Tibial nerve (tissue), 4 donors: ENCODE measurements around the gene RHOBTB1. TPM values are rescaled to one million over a fixed set of nuclear protein-coding genes. Genes with fewer than 3 reads are reported as not detected.

ENCODE experiments used
- DNase-seq, 2 donors: peaks; one replicate each; pipeline ENCODE4 v3.0.0-alpha.2; 2019; ENCODE audit warnings: low spot score in 2 of 2
- H3K27ac ChIP-seq, 4 donors: fragments of 200-600 bp; sonication (generic) in 3 of 4; one replicate each; pipeline ENCODE4 v1.5.1; 2017 to 2019; ENCODE audit warnings: mild to moderate bottlenecking in 1 of 4
- H3K27me3 ChIP-seq, 2 donors: fragments of 200-600 bp; sonication (generic) in 1 of 2; one replicate each; pipeline versions ENCODE4 v1.5.1 to v1.6.0; 2017 to 2019
- H3K36me3 ChIP-seq, 3 donors: fragments of 200-600 bp; sonication (generic); one replicate each; pipeline ENCODE4 v1.5.1; 2018 to 2019
- H3K4me1 ChIP-seq, 4 donors: fragments of 200-600 bp; sonication (generic) in 3 of 4; one replicate each; pipeline ENCODE4 v1.5.1; 2017 to 2019
- H3K4me3 ChIP-seq, 4 donors: fragments of 200-600 bp; sonication (generic) in 3 of 4; one replicate each; pipeline ENCODE4 v1.5.1; 2017 to 2019; ENCODE audit warnings: mild to moderate bottlenecking in 1 of 4, moderate library complexity in 1 of 4
- H3K9me3 ChIP-seq, 4 donors: fragments of 200-600 bp; sonication (generic) in 3 of 4; one replicate each; pipeline ENCODE4 v1.5.1; 2017 to 2019
- EP300 ChIP-seq, 2 donors: sonication (generic); formaldehyde crosslinking; IDR thresholded peaks; one replicate each; pipeline ENCODE4 v1.6.1; 2017; ENCODE audit warnings: antibody characterized with exemption in 2 of 2, mild to moderate bottlenecking in 1 of 2
- POLR2A ChIP-seq, 2 donors: fragments of 450-650 bp; IDR thresholded peaks; one replicate each; pipeline ENCODE4 v1.6.1; 2017; ENCODE audit warnings: antibody characterized with exemption in 2 of 2, mild to moderate bottlenecking in 2 of 2, moderate library complexity in 2 of 2
- WGBS, 2 donors: methylation state at CpG; one replicate each; pipeline ENCODE4 v1.1.5; 2018; 5-methylcytosine and 5-hydroxymethylcytosine counted together
- total RNA-seq, 4 donors: library from RNA; depleted of rRNA; stranded (reverse); fragments of >200 nt; gene quantifications; one replicate each; pipeline ENCODE4 v1.1.0, GENCODE V29; 2016
- TF ChIP-seq, protein P1 (sequence below), 5 experiments: fragments of 200-600 bp in 3 of 5; fragments of 450-650 bp in 2 of 5; sonication (generic) in 3 of 5; IDR thresholded peaks; one replicate each; pipeline ENCODE4 v1.5.1; 2016 to 2019; ENCODE audit warnings: antibody characterized with exemption in 5 of 5, mild to moderate bottlenecking in 3 of 5, moderate library complexity in 2 of 5

The RHOBTB1 gene
- total RNA-seq, 4 donors from 2014 or later = 5.7 to 28.2 (median 5.9) TPM

DNA sequence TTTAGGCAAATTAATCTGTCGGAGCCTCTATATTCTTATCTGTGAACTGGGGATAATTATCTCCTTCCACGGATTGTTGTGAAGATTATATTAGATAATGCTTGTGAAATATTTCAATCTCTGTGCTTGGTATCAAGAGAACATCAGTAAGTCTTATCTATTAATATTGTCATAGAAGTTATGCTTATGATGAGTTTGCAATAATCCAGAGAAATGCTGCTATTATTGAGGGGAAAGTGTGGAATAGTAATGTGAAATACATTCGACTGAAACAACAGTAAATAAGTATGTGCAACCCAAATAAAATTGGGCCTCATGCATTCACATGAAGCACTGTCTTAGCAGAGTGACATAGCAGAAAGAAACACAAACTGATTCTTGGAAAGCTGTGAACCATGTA, 13.7 kb downstream of the RHOBTB1 start:
- WGBS, 2 donors = 87 to 88% methylated on average over 3 of the region's 3 CpGs

GRCh38 chr10:60921633-60922032, 22.4 kb downstream of the RHOBTB1 start:
- no peak overlapping the region for H3K4me3 ChIP-seq
- no peak overlapping the region for H3K27ac ChIP-seq
- 83 to 85% methylated on average over 2 of the region's 2 CpGs for WGBS, 2 donors
- peaks cover 0 to 5% (median 0%) of the 10 kb centered on the region in 3 donors for H3K36me3 ChIP-seq
- H3K9me3 ChIP-seq = peaks cover 0 to 6% (median 0%) of the 10 kb centered on the region in 4 donors
- H3K4me1 ChIP-seq = no peaks in the 10 kb centered on the region
- DNase-seq = no peak
- H3K27me3 ChIP-seq = no peaks in the 10 kb centered on the region
- TF ChIP-seq POLR2A (IDR thresholded peaks at IDR 0.05) (no peak), EP300 (IDR thresholded peaks at IDR 0.05) (no peak)
- TF ChIP-seq, protein P1, sequence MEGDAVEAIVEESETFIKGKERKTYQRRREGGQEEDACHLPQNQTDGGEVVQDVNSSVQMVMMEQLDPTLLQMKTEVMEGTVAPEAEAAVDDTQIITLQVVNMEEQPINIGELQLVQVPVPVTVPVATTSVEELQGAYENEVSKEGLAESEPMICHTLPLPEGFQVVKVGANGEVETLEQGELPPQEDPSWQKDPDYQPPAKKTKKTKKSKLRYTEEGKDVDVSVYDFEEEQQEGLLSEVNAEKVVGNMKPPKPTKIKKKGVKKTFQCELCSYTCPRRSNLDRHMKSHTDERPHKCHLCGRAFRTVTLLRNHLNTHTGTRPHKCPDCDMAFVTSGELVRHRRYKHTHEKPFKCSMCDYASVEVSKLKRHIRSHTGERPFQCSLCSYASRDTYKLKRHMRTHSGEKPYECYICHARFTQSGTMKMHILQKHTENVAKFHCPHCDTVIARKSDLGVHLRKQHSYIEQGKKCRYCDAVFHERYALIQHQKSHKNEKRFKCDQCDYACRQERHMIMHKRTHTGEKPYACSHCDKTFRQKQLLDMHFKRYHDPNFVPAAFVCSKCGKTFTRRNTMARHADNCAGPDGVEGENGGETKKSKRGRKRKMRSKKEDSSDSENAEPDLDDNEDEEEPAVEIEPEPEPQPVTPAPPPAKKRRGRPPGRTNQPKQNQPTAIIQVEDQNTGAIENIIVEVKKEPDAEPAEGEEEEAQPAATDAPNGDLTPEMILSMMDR (IDR thresholded peaks at IDR 0.05) = no peak

More for the DNA sequence above, 13.7 kb downstream of the RHOBTB1 start:
- H3K4me3 ChIP-seq = no peak overlapping the region
- no peak for DNase-seq
- no peak overlapping the region for H3K27ac ChIP-seq
- no peak for TF ChIP-seq POLR2A (IDR thresholded peaks at IDR 0.05)
- TF ChIP-seq, protein P1 (IDR thresholded peaks at IDR 0.05) = no peak
- no peak for TF ChIP-seq EP300 (IDR thresholded peaks at IDR 0.05)
- no peaks in the 10 kb centered on the region for H3K27me3 ChIP-seq
- H3K9me3 ChIP-seq = no peaks in the 10 kb centered on the region
- peaks cover 0 to 7% (median 0%) of the 10 kb centered on the region in 4 donors for H3K4me1 ChIP-seq
- peaks cover 0 to 5% (median 0%) of the 10 kb centered on the region in 3 donors for H3K36me3 ChIP-seq

DNA sequence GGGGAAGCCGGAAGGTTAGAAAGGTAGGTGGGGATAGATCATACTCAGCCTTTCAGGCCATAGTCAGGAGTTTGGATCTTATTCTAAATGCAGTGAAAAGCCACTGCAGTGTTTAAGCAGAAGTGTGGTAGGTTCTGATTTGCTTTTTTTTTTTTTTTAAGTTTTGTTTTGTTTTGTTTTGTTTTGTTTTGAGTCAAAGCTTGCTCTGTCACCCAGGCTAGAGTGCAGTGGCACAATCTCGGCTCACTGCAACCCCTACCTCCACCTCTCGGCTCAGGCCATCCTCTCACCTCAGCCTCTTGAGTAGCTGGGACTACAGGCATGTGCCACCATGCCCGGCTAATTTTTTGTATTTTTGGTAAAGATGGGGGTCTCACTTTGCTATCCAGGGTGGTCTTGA, 23.5 kb downstream of the RHOBTB1 start:
- Histone ChIP-seq H3K4me3 (no peak overlapping the region), H3K9me3 (peaks cover 0 to 6% (median 0%) of the 10 kb centered on the region in 4 donors), H3K4me1 (peaks cover 0 to 6% (median 0%) of the 10 kb centered on the region in 4 donors), H3K27ac (no peak overlapping the region), H3K36me3 (peaks cover 0 to 5% (median 0%) of the 10 kb centered on the region in 3 donors), H3K27me3 (no peaks in the 10 kb centered on the region)
- no peak for TF ChIP-seq EP300 (IDR thresholded peaks at IDR 0.05)
- TF ChIP-seq, protein P1 (IDR thresholded peaks at IDR 0.05) = no peak
- no peak for TF ChIP-seq POLR2A (IDR thresholded peaks at IDR 0.05)
- 97% methylated on average over 4 of the region's 4 CpGs for WGBS, 2 donors
- no peak for DNase-seq

DNA sequence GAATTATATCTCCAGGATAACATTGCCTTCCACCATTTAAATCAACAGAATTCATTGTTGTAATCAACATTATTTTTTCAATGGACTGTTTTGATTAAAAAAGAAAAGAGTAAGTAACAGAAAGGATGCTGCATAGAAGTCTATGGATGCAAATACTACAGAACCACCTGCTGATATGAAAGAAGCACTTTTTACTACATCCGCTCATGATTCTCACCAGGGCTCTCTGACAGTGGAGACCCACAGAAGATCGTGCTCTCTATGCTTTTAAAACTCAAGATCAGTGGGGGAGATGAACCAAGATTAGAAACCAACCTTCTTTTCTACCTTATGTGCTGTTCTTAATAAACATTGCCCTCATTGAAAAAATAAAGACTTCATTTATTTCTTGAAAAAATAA, 24.4 kb downstream of the RHOBTB1 start:
- TF ChIP-seq, protein P1 (IDR thresholded peaks at IDR 0.05) = no peak
- TF ChIP-seq POLR2A (IDR thresholded peaks at IDR 0.05) = no peak
- TF ChIP-seq EP300 (IDR thresholded peaks at IDR 0.05) = no peak
- Histone ChIP-seq H3K9me3 (peaks cover 0 to 6% (median 0%) of the 10 kb centered on the region in 4 donors), H3K4me1 (peaks cover 0 to 15% (median 2%) of the 10 kb centered on the region in 4 donors), H3K36me3 (peaks cover 0 to 5% (median 0%) of the 10 kb centered on the region in 3 donors), H3K27me3 (no peaks in the 10 kb centered on the region), H3K27ac (no peak overlapping the region), H3K4me3 (no peak overlapping the region)
- no peak for DNase-seq
- WGBS, 2 donors = 90 to 98% methylated on average over 2 of the region's 2 CpGs

DNA sequence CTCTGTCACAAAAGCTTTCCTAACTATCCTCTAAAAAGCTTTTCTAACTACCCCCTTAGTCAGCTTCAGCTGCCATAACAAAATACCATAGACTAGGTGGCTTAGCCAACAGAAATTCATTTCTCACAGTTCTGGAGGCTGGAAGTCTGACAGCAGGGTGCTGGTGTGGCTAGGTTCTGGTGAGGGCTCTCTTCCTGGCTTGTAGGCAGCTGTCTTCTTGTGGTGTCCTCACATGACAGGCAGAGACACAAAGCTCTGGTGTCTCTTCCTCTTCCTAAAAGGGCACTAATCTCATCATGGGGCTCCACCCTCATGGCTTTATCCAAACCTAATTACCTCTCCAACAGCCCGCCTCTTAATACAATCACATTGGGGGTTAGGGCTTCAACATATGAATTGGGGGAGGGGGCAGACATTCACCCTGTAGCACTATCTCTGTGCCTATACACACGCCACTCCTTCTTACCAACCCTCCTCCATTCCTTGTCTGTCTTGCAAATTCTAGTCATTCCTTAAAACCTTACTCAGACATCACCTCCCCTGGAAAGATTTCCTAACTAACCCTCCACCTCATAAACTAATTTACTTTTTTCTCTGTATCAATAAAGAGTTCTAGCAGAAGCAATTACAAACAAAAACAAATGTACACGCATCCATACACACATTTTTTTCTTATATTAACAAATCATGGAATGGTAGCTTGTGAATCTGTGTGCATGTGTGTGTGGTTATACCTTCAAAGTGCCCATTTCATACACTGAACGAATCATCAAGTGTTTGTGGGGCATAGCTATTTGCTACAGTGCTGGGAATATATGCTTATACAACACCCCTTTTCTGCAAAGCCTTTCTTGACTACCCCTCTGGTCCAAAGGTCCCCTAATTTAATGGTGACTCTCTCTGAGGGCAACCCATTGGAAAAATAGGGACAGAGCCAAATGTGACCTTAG, 26.4 kb downstream of the RHOBTB1 start:
- no peak for TF ChIP-seq POLR2A (IDR thresholded peaks at IDR 0.05)
- TF ChIP-seq, protein P1 (IDR thresholded peaks at IDR 0.05) = no peak
- no peak for TF ChIP-seq EP300 (IDR thresholded peaks at IDR 0.05)
- Histone ChIP-seq H3K36me3 (peaks cover 0 to 5% (median 0%) of the 10 kb centered on the region in 3 donors), H3K4me3 (no peak overlapping the region), H3K27me3 (no peaks in the 10 kb centered on the region), H3K9me3 (peaks cover 0 to 6% (median 0%) of the 10 kb centered on the region in 4 donors), H3K27ac (no peak overlapping the region), H3K4me1 (peaks cover 0 to 21% (median 2%) of the 10 kb centered on the region in 4 donors)
- 93 to 94% methylated on average over 4 of the region's 4 CpGs for WGBS, 2 donors
- no peak for DNase-seq
